Esophagus muscularis mucosa (tissue), 4 donors: ENCODE results near the gene FDXR. TPM values are rescaled to one million over a fixed set of nuclear protein-coding genes. Genes with fewer than 3 reads are reported as not detected.

ENCODE experiments used
- DNase-seq: peaks from one replicate; pipeline ENCODE4 v3.0.0-alpha.2; 2017; ENCODE audit errors: extremely low spot score
- H3K27ac ChIP-seq, 4 donors: fragments of 200-600 bp; sonication (generic); replicated peaks in 1 of 4; 1 replicate in 3 of 4; 2 replicates in 1 of 4; pipeline ENCODE4 v1.5.1; 2016 to 2019; ENCODE audit warnings: mild to moderate bottlenecking in 1 of 4
- H3K27me3 ChIP-seq, 4 donors: fragments of 200-600 bp; sonication (generic); one replicate each; pipeline versions ENCODE4 v1.5.1 to v1.6.0; 2016 to 2019
- H3K36me3 ChIP-seq, 4 donors: fragments of 200-600 bp; sonication (generic); one replicate each; pipeline ENCODE4 v1.5.1; 2016 to 2019
- H3K4me1 ChIP-seq, 4 donors: fragments of 200-600 bp; sonication (generic); one replicate each; pipeline ENCODE4 v1.5.1; 2016 to 2019
- H3K4me3 ChIP-seq, 4 donors: fragments of 200-600 bp; sonication (generic); 1 replicate in 2 of 4; 2 replicates in 2 of 4; pipeline ENCODE4 v1.5.1; 2016 to 2019; ENCODE audit warnings: mild to moderate bottlenecking in 4 of 4, moderate library complexity in 1 of 4
- H3K9me3 ChIP-seq, 4 donors: fragments of 200-600 bp; sonication (generic); 1 replicate in 3 of 4; 2 replicates in 1 of 4; pipeline ENCODE4 v1.5.1; 2016 to 2019
- CTCF ChIP-seq, 3 experiments: fragments of 200-600 bp in 2 of 3; fragments of 450-650 bp in 1 of 3; sonication (generic) in 2 of 3; IDR thresholded peaks; one replicate each; pipeline ENCODE4 v1.5.1; 2017 to 2019; ENCODE audit warnings: antibody characterized with exemption in 3 of 3, mild to moderate bottlenecking in 2 of 3, moderate library complexity in 1 of 3
- EP300 ChIP-seq: sonication (generic); formaldehyde crosslinking; IDR thresholded peaks from one replicate; pipeline ENCODE4 v1.6.1; 2017; ENCODE audit warnings: antibody characterized with exemption
- POLR2A ChIP-seq: fragments of 450-650 bp; IDR thresholded peaks from one replicate; pipeline ENCODE4 v1.6.1; 2017; ENCODE audit warnings: antibody characterized with exemption, moderate library complexity, mild to moderate bottlenecking, low read depth
- POLR2AphosphoS5 ChIP-seq, 2 donors: sonication (generic); formaldehyde crosslinking; IDR thresholded peaks; one replicate each; pipeline ENCODE4 v1.6.1; 2017; ENCODE audit warnings: antibody characterized with exemption in 2 of 2
- WGBS: methylation state at CpG from one replicate; pipeline ENCODE4 v1.1.5; 2018; 5-methylcytosine and 5-hydroxymethylcytosine counted together
- intact Hi-C: fragments of 100-400 bp; cut with DNase I; formaldehyde crosslinking; loops from one replicate; pipeline ENCODE4 v1.15.1; 2023
- total RNA-seq, 4 donors: library from RNA; depleted of rRNA; stranded (reverse); fragments of >200 nt; gene quantifications; one replicate each; pipeline versions ENCODE4 v1.1.0 to v1.2.1, GENCODE V29; 2016

The FDXR gene
- total RNA-seq, 4 donors from 2014 or later: 4.9 to 10.6 (median 7.0) TPM

- Histone ChIP-seq H3K4me3 (no peak overlapping the region), H3K27ac (no peak overlapping the region), H3K36me3 (no peaks in the 10 kb centered on the region), H3K9me3 (no peaks in the 10 kb centered on the region), H3K4me1 (peaks cover 10 to 26% (median 16%) of the 10 kb centered on the region in 4 donors), H3K27me3 (peaks cover 0 to 5% (median 0%) of the 10 kb centered on the region in 4 donors)
- 72% methylated on average over 12 of the region's 12 CpGs for WGBS
- intact Hi-C loops: no loop called here
- TF ChIP-seq POLR2A (no peak), CTCF (IDR thresholded peaks at IDR 0.05) (no peak), POLR2AphosphoS5 (IDR thresholded peaks at IDR 0.05) (no peak), EP300 (no peak)
- DNase-seq: no peak
Observed at GRCh38 chr17:74868251-74868907, 4.4 kb downstream of the FDXR start.

- no peak for DNase-seq
- no peak overlapping the region for H3K27ac ChIP-seq
- intact Hi-C loops: no loop called here
- peaks cover 0 to 24% (median 5%) of the 10 kb centered on the region in 4 donors for H3K27me3 ChIP-seq
- H3K4me3 ChIP-seq: no peak overlapping the region
- no peaks in the 10 kb centered on the region for H3K9me3 ChIP-seq
- H3K4me1 ChIP-seq: peaks cover 9 to 23% (median 13%) of the 10 kb centered on the region in 4 donors
- TF ChIP-seq CTCF (IDR thresholded peaks at IDR 0.05) (no peak), EP300 (no peak), POLR2AphosphoS5 (IDR thresholded peaks at IDR 0.05) (no peak), POLR2A (no peak)
- H3K36me3 ChIP-seq: no peaks in the 10 kb centered on the region
- 89% methylated on average over 11 of the region's 19 CpGs for WGBS
Observed at GRCh38 chr17:74866198-74866835, 6.5 kb downstream of the FDXR start.

GRCh38 chr17:74865504-74866197, 7.1 kb downstream of the FDXR start:
- Histone ChIP-seq H3K9me3 (no peaks in the 10 kb centered on the region), H3K27me3 (peaks cover 0 to 31% (median 8%) of the 10 kb centered on the region in 4 donors), H3K4me3 (no peak overlapping the region), H3K4me1 (peaks cover 14 to 25% (median 19%) of the 10 kb centered on the region in 4 donors), H3K36me3 (no peaks in the 10 kb centered on the region), H3K27ac (no peak overlapping the region)
- 63% methylated on average over 7 of the region's 19 CpGs for WGBS
- DNase-seq: no peak
- intact Hi-C loops: loop anchor here (2.0 kb wide), 2 partner anchors 73 to 121 kb away; no protein-coding TSS in a partner anchor
- TF ChIP-seq POLR2A: no peak
- TF ChIP-seq CTCF (IDR thresholded peaks at IDR 0.05): no peak
- TF ChIP-seq POLR2AphosphoS5 (IDR thresholded peaks at IDR 0.05): no peak
- TF ChIP-seq EP300: no peak

GRCh38 chr17:74864866-74865395, 7.9 kb downstream of the FDXR start:
- peak; percentile 96 for DNase-seq

More at GRCh38 chr17:74864866-74865395, 7.9 kb downstream of the FDXR start:
- intact Hi-C loops: loop anchor here (2.0 kb wide), 2 partner anchors 72 to 120 kb away; no protein-coding TSS in a partner anchor
- Histone ChIP-seq H3K4me1 (peaks cover 21 to 32% (median 26%) of the 10 kb centered on the region in 4 donors), H3K27me3 (peaks cover 0 to 38% (median 15%) of the 10 kb centered on the region in 4 donors), H3K27ac (no peak overlapping the region), H3K36me3 (no peaks in the 10 kb centered on the region), H3K9me3 (no peaks in the 10 kb centered on the region), H3K4me3 (no peak overlapping the region)
- WGBS: 24% methylated on average over 11 of the region's 11 CpGs
- TF ChIP-seq EP300: no peak
- no peak for TF ChIP-seq POLR2A
- peak; percentile 90 to 97 (median 96) for TF ChIP-seq CTCF (IDR thresholded peaks at IDR 0.05)
- TF ChIP-seq POLR2AphosphoS5 (IDR thresholded peaks at IDR 0.05): peak in 1 of 2 donors; percentile 47
